ENCODE results near the gene SSNA1.

SSNA1 gene

DNA sequence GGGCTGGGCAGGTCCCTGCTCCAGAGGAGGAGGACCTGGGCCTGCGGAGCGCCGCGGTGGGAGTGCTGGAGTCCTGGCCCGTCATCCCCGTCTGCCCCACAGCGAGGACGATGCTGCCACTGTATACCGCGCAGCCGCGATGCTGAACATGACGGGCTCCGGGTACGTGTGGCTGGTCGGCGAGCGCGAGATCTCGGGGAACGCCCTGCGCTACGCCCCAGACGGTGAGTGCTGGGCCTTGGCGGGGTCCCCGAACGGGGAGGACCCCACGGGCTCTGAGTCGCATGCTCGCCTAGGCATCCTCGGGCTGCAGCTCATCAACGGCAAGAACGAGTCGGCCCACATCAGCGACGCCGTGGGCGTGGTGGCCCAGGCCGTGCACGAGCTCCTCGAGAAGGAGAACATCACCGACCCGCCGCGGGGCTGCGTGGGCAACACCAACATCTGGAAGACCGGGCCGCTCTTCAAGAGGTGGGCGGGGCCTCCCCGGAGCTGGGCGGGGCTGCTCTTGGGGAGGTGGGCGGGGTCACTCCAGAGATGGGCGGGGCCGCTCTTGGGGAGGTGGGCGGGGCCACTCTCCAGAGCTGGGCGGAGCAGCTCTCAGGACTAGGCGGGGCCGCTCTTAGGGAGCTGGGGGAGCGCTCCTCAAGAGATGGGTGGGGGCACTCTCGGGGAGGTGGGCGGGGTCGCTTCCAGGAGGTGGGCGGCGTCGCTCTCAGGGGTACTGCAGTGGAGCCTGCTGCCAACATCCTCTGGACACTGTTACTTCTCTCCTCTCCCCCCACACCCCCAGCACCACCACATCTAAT lies 31.7 kb upstream of the SSNA1 start:
- peak; percentile 50 for DNase-seq

DNA sequence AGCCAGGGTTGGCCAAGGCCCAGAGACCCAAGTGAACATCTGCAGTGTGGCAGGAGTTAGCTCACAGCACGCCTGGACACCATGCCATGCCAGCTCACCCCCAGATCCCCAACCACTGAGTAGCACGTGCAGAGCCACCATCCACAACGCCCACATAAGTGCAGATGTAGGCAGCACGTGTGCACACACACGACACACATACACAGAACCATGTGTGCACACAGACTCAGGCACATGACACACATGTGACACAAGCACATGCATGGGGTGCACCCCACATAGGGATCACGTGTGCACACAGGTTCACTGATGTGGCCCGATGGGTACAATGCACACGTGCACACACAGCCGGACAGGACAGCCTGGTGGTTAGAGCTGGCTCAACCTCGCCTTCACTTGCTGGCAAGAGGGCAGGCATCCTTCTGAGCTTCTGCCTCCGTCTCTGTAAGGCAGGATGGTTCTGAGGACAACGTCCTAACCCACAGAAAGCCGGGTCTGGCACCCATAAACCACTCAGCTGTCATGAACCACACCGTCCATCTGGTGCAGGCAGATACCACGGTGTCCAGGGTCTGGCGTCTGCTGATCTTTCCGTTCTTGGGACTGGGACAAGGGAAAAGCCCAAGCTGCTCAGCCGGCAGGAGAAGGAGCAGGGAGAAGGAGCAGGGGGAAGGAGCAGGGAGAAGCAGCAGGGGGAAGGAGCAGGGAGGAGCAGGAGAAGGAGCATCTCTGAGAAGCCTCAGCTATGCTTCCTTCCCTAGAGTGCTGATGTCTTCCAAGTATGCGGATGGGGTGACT lies 30.7 kb upstream of the SSNA1 start:
- no peak for DNase-seq

DNA sequence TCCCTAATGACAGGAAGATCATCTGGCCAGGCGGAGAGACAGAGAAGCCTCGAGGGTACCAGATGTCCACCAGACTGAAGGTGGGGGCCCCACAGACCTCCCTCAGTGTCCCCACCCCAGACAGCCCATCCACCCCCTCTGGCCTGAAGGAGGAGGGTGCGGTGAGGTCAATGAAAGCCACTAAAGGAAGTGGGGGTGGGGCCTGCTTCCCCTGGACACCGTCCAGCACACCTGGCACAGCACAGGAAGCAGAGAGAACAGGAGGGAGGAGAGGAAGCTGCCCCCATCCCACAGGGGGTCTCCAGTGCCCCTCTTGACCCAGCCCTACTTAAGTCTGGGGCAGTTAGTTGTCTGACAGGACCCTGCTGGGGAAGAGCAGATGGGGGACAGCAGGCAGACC lies 29.9 kb upstream of the SSNA1 start:
- no peak for DNase-seq

DNA sequence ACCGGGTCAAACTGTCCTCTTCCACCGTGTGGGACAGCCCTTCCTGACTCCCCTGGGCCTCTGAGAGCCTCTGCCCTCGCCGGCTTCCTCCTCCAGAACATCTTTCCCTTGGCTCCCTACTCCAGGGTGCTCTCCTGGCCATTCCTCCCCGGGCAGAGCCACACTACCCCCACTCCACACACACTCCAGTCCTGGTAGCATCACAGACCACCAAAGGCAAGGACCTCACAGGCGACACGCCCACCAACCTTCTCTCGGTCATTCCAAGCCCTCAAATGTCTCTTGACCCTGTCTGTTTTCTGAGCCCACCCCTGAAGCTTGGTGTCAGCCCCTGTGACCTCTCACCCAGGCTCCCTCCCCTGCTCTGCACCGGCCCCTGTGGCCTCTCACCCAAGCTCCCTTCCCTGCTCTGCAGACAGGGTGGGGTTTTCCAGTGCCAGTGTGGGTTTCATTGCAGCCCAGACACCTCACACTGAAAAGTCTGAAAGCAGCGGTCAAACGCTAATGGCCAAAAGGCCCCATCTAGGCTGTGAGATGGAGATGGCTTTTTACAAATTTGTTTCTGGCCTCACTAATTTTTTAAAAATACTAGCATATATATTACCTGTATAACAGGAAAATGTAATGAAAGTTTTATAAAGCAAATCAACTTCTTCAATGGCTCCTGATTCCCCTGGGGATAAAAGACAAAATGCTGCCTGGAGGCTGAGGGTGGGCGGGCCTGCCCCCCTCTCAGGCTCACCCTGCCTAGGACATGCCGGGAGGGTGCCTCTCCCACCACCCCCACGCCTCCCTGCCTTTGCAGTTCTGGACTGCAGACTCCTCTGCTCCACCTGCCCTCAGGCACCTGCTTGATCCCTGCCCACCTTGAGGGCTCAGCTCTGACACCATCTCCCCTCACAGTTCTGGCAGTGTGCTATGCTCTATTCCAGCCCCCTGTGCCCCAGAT lies 29.1 kb upstream of the SSNA1 start:
- DNase-seq: no peak

DNA sequence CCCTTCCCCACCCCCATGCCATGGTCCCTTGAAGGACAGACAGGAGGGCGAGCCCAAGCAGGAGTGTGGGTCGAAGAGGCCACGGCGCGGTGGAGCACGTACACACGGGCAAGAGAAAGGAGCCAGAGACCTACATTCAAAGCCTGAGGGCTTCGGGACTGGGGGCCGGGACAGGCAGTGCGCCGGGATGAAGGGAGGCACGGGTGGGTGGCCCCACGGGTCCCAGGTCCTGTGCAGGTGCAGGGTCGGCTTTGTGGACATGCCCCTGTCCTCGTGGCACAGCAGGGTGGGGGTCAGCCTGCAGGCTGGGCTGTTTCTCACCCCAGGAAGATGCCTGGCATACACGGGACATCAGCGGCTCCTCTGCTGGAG lies 28.4 kb upstream of the SSNA1 start:
- no peak for DNase-seq

DNA sequence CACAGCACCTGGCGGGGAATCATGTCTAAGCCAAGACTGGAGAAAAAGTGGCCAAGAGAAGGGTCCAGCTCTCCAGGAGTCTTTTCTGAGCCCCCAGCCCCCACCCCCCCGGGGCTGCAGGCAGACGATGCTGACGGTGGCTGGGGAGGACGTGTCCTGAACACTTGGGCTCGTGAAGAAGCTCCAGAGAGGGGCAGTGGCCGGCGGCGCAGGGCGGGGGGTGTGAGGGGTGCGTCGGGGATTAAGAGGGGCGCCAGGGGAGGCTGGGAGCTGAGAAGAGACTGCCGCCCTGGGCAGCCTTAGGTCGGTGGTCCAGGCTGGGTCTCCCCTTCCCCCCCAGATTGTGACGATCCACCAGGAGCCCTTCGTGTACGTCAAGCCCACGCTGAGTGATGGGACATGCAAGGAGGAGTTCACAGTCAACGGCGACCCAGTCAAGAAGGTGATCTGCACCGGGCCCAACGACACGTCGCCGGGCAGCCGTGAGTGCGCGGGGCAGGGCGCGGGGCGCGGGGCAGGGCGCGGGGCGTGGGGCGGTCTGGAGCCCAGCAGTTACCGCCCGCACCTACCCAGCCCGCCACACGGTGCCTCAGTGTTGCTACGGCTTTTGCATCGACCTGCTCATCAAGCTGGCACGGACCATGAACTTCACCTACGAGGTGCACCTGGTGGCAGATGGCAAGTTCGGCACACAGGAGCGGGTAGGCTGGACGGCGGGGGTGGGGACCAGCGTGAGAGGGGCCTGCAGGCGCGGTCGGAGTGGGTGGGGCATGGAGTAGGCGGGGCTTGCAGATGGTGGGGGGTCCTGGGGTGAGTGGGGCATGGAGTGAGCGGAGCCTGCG lies 27.5 kb upstream of the SSNA1 start:
- no peak for DNase-seq

DNA sequence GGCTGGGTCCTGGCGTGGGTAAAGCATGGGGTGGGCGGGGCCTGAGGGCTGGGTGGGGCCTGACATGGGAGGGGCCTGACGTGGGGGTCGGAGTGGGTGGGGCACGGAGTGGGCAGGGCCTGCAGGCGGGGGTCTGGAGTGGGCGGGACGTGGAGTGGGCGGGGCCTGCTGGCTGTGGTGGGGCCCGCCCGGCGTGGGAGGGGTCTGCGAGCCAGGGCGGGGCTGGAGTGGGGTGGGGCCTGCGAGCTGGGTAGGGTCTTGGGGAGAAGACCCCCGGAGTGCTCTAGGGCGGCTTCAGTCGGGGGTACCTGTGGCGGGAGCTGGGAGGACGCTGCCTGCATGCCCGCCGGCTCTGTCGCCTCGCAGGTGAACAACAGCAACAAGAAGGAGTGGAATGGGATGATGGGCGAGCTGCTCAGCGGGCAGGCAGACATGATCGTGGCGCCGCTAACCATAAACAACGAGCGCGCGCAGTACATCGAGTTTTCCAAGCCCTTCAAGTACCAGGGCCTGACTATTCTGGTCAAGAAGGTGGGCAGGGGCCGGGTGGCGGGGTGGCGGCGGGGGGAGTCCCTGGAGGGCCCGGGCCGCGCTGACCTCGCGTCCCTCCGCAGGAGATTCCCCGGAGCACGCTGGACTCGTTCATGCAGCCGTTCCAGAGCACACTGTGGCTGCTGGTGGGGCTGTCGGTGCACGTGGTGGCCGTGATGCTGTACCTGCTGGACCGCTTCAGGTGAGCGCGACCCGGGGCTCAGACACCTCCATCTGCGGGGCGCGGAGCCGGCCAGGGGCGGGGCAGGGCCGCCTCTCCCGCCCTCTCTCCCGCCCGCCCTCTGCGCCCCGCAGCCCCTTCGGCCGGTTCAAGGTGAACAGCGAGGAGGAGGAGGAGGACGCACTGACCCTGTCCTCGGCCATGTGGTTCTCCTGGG lies 26.7 kb upstream of the SSNA1 start:
- no peak for DNase-seq

DNA sequence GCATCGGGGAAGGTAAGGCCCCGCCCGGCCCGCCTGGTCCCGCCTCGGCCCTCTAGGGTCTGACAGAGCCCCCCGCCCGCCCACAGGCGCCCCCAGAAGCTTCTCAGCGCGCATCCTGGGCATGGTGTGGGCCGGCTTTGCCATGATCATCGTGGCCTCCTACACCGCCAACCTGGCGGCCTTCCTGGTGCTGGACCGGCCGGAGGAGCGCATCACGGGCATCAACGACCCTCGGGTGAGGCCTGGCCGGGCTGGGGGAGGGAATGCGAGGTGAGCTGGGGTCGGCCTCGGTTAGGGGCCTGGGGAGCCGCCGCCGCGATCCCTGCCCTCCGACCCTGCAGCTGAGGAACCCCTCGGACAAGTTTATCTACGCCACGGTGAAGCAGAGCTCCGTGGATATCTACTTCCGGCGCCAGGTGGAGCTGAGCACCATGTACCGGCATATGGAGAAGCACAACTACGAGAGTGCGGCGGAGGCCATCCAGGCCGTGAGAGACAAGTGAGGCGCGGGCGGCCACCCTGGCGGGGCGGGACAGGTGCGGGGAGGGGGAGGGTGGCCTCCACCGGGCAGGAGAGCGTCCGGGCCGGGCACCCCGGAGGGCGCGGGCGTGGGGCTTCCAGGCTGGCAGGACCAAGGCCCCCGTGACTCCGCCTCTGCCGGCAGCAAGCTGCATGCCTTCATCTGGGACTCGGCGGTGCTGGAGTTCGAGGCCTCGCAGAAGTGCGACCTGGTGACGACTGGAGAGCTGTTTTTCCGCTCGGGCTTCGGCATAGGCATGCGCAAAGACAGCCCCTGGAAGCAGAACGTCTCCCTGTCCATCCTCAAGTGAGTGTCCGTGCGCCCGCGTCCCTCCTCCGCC lies 25.7 kb upstream of the SSNA1 start:
- DNase-seq: peak; percentile 43

DNA sequence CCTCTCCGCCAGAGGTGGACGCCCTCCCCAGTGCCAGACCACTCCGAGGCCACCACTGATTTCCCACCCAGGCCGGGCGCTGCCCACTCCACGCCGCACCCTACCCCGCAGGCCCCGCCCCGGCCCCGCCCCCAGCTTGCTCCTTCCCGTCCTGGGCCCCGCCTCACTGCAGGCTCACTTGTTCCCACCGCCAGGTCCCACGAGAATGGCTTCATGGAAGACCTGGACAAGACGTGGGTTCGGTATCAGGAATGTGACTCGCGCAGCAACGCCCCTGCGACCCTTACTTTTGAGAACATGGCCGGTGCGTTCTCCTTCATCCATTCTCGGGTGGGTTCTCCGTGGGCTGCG lies 25.1 kb upstream of the SSNA1 start:
- no peak for DNase-seq

DNA sequence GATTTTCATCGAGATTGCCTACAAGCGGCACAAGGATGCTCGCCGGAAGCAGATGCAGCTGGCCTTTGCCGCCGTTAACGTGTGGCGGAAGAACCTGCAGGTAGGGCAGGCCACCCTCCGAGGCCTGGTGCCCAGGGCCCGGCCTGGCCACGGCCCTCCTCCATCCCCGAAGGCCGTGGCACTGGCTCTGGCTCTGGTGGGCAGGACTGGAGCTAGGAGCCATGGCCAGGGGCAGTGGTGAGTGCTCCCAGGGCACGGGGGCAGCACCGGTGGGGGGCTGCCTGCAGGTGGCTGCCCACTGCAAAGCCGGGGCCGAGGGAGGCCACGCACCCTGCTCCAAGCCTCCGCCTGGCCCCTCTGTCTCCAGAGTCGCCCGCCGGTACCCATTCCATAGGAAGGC lies 24.7 kb upstream of the SSNA1 start:
- DNase-seq: no peak

DNA sequence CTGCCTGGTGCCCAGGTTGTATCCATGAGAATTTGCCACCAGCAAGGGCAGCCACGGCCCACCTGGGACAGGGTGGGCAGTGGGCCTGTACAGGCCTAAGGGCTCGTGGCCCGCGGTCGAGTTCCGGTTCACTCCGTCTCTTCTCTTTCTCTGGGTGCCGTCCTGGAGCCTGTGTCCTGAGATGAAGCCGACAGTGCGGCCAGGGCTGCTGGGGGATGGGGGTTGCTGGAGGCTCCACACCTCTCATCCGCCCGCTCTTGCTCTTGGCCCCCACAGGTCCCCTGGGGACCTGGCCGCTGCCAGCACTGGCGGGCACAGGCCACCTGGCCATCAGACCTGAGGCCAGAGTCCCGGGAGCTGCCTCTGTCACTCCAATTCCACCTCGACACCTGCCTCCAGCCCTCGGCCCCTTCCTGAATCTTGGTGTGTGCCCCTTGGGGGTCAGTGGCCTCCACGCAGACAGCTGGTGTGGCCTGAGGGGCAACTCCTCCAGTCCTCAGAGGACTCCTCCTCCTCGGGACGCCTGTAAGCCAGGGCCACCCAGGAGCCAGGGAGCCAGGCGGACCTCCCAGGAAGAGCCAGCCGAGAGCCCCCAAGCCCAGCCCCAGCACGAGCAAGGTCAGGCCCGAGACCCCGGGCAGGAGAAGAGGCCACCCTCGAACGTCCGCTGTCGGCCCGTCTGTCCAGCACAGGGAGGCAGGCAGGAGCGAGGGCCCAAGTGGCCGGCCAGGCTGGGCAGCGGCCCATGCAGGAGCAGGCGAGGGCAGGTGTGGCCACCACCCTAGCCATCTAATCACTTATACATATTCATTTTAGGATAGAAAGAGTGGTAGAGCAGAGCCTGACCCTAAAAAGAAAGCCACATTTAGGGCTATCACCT lies 23.9 kb upstream of the SSNA1 start:
- DNase-seq: no peak

DNA sequence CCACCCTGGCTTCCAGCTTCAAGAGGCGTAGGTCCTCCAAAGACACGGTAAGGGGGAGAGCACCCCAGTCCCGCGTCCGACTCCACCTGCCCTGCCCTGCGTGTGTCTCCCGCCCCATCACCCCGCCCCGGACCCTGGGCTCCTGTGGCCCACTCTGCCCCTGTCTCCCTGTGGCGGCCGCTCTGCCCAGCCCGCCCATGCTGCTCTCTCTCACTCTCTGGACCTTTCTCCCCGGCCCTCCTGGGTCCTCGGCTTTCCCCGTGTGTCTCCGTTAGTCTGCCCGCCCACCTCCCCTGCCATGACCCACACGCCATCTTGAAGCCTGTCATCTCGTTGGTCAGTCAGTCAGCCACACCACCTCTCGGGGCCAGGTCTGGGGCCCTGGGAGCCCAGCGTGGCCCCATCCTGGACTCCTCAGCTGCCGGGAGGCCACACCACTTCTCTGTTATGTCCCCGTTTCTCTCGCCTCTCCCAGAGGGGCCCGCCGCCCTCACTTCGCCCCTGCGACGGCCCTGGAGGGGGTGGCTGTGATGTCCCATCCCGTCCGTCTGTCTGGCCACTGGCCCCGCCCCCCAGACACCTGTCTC lies 23.1 kb upstream of the SSNA1 start:
- DNase-seq: no peak

DNA sequence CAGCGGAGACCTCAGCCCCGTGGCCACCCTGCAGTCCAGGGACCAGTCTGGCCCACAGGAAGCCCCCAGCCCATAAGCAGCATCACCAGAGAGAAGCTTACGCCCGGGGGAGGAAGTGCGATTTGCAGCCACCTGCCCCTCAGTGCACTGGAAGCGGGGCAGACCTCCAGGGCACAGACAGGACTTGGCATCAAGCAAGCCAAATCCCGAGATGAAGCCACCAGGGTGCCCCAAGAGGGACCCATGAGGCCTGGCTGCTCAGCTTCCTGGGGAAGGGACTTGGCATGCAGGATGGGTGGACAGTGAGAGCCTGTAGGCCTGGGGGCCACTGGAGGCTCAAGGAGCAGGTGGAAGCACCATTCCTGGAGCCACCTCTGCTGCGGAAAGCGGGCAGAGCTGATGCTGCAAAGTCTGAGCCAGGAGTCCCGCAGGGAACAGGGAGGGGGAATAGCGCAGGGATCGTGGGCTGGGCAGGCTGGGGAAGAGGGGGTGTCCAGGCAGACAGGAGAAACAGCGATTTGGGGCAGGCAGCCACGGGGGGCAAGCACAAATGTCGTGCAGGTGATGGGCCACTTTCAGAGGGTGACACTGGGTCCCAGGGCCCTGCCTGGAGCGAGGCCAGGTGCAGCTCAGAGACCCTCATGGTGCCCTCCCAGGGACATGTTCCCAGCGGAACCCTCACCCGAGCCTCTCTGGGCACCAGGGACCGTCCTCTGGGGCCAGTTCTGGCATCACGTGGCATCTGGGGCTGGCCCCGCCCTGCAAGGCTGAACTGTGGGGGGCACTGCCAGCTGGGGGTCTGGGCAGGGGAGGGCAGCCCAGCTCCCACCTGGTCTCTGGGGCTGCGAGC lies 21.9 kb upstream of the SSNA1 start:
- no peak for DNase-seq

DNA sequence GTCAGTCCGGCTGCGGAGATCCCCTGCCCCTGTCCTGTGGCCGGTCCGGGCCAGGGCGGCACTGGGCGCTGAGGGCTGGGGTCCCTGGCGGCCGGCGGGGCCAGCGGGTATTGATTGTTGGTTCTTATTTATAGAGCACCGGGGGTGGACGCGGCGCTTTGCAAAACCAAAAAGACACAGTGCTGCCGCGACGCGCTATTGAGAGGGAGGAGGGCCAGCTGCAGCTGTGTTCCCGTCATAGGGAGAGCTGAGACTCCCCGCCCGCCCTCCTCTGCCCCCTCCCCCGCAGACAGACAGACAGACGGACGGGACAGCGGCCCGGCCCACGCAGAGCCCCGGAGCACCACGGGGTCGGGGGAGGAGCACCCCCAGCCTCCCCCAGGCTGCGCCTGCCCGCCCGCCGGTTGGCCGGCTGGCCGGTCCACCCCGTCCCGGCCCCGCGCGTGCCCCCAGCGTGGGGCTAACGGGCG lies 21.2 kb upstream of the SSNA1 start:
- no peak for DNase-seq

DNA sequence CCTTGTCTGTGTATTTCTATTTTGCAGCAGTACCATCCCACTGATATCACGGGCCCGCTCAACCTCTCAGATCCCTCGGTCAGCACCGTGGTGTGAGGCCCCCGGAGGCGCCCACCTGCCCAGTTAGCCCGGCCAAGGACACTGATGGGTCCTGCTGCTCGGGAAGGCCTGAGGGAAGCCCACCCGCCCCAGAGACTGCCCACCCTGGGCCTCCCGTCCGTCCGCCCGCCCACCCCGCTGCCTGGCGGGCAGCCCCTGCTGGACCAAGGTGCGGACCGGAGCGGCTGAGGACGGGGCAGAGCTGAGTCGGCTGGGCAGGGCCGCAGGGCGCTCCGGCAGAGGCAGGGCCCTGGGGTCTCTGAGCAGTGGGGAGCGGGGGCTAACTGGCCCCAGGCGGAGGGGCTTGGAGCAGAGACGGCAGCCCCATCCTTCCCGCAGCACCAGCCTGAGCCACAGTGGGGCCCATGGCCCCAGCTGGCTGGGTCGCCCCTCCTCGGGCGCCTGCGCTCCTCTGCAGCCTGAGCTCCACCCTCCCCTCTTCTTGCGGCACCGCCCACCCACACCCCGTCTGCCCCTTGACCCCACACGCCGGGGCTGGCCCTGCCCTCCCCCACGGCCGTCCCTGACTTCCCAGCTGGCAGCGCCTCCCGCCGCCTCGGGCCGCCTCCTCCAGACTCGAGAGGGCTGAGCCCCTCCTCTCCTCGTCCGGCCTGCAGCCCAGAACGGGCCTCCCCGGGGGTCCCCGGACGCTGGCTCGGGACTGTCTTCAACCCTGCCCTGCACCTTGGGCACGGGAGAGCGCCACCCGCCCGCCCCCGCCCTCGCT lies 20.5 kb upstream of the SSNA1 start:
- DNase-seq: no peak

DNA sequence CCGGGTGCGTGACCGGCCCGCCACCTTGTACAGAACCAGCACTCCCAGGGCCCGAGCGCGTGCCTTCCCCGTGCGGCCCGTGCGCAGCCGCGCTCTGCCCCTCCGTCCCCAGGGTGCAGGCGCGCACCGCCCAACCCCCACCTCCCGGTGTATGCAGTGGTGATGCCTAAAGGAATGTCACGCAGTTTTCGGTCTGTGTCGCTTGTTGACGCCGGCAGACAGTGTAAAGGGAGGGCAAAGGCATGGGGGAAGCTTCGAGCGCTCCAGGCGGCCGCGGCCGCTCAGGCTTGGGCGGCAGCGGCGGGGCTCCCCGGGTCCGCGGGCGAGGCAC lies 19.9 kb upstream of the SSNA1 start:
- no peak for DNase-seq

Data from CD4-positive, alpha-beta T cell treated with Interleukin-6 for 4 hours (primary cell).